Measurements from ENCODE around the gene GNL3. TPM values are rescaled to one million over a fixed set of nuclear protein-coding genes. Genes with fewer than 3 reads are reported as not detected.
"Not testable (repeated sequence)": the region's sequence is repeated elsewhere in the genome, so short reads cannot be mapped to it uniquely, and the experiment has no call there.

GNL3 gene
- total RNA-seq, 1 donor from 2014 or later: 66.4 TPM

DNA sequence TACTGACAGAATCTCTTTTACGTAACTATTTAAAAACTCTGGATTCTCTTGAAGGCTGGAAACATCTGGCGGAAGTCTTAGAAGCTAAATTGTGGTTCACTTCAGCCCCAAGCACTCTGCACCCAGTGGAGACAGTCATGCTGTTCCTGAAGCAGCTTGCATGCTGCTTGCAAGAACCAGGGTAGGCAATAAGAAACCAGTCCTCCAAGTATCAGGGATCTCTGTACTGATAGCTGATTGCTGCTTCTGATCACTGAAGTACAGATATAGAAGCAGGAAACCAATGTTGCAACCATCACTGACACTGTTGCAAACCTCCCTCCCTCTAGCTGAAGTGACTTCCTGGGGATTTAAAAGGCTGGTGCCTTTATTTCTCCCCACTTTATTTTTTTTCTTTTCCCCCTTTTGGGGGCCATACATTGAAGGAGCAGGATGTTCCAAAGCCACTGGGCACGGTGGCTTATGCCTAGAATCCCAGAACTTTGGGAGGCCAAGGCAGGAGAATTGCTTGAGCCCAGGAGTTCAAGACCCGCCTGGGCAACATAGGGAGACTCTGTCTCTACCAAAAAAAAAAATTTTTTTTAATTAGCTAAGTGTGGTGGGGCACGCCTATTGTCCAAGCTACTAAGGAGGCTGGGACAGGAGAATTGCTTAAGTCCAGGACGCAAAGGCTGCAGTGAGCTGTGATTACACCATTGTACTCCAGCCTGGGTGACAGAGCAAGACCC is 35.3 kb downstream of the GNL3 start:
- H3K9me3 Mint-ChIP-seq (ENCODE audit: low read depth): peaks cover 3% of the 10 kb centered on the region
- H3K27ac Mint-ChIP-seq (ENCODE audit: unreplicated experiment): no peak overlapping the region
- H3K27me3 Mint-ChIP-seq (ENCODE audit: low read depth): no peaks in the 10 kb centered on the region
- H3K4me3 Mint-ChIP-seq (ENCODE audit: unreplicated experiment): no peak overlapping the region
- no peak for DNase-seq (ENCODE audit: low spot score)
- no peaks in the 10 kb centered on the region for H3K4me1 Mint-ChIP-seq (ENCODE audit: low read depth)
- TF ChIP-seq, protein P1, sequence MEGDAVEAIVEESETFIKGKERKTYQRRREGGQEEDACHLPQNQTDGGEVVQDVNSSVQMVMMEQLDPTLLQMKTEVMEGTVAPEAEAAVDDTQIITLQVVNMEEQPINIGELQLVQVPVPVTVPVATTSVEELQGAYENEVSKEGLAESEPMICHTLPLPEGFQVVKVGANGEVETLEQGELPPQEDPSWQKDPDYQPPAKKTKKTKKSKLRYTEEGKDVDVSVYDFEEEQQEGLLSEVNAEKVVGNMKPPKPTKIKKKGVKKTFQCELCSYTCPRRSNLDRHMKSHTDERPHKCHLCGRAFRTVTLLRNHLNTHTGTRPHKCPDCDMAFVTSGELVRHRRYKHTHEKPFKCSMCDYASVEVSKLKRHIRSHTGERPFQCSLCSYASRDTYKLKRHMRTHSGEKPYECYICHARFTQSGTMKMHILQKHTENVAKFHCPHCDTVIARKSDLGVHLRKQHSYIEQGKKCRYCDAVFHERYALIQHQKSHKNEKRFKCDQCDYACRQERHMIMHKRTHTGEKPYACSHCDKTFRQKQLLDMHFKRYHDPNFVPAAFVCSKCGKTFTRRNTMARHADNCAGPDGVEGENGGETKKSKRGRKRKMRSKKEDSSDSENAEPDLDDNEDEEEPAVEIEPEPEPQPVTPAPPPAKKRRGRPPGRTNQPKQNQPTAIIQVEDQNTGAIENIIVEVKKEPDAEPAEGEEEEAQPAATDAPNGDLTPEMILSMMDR (IDR thresholded peaks at IDR 0.05): no peak
- H3K36me3 Mint-ChIP-seq (ENCODE audit: low read depth): peaks cover 13% of the 10 kb centered on the region

DNA sequence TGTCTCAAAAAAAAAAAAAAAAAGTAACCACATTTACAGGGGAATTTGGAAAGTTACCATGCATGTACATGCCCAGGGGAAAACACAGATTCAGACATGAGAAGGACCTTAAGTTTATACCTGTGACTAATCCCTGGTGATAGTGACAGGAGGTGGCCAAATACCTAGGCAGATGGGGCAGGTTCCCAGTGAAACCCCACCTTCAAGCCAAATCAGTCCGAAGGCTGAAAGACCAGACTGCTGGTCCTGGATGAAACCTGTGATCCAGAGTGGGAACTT is 35.8 kb downstream of the GNL3 start:
- Mint-ChIP-seq H3K4me1 (ENCODE audit: low read depth) (no peaks in the 10 kb centered on the region), H3K36me3 (ENCODE audit: low read depth) (peaks cover 13% of the 10 kb centered on the region), H3K27me3 (ENCODE audit: low read depth) (no peaks in the 10 kb centered on the region), H3K4me3 (ENCODE audit: unreplicated experiment) (no peak overlapping the region), H3K9me3 (ENCODE audit: low read depth) (peaks cover 3% of the 10 kb centered on the region), H3K27ac (ENCODE audit: unreplicated experiment) (no peak overlapping the region)
- DNase-seq (ENCODE audit: low spot score): no peak
- TF ChIP-seq, protein P1 (IDR thresholded peaks at IDR 0.05): no peak

DNA sequence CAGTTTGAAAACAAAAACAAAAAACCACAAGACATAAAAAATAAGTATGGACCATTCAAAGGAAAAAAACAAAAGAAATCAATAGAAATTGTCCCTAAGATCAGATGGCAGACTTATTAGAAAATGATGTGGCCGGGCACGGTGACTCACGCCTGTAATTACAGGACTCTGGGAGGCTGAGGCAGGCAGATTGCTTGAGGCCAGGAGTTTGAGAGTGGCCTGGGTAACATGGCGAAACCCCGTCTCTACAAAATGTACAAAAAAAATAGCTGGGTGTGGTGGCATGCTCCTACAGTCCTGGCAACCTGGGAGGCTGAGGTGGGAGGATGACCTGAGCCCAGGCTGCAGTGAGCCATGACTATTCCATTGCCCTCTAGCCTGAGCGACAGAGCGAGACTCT is 36.7 kb downstream of the GNL3 start:
- Mint-ChIP-seq H3K9me3 (ENCODE audit: low read depth) (peaks cover 3% of the 10 kb centered on the region), H3K4me1 (ENCODE audit: low read depth) (no peaks in the 10 kb centered on the region), H3K27me3 (ENCODE audit: low read depth) (no peaks in the 10 kb centered on the region), H3K27ac (ENCODE audit: unreplicated experiment) (peak overlapping the region; percentile 27), H3K36me3 (ENCODE audit: low read depth) (peaks cover 13% of the 10 kb centered on the region), H3K4me3 (ENCODE audit: unreplicated experiment) (no peak overlapping the region)
- TF ChIP-seq, protein P1 (IDR thresholded peaks at IDR 0.05): no peak
- no peak for DNase-seq (ENCODE audit: low spot score)

DNA sequence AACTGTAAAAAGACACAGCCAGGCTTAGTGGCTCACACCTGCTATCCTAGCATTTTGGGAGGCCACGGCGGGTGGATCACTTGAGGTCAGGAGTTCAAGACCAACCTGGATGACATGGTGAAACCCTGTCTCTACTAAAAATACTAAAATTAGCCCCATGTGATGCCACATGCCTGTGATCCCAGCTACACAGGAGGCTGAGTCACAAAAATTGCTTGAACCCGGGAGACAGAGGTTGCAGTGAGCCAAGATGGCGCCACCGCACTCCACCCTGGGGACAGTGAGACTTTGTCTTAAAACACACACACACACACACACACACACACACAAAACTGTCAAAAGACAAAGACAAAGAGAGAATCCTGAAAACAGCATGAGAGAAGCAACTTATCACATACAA is 38.1 kb downstream of the GNL3 start:
- no peak for DNase-seq (ENCODE audit: low spot score)
- no peaks in the 10 kb centered on the region for H3K4me1 Mint-ChIP-seq (ENCODE audit: low read depth)
- peaks cover 7% of the 10 kb centered on the region for H3K9me3 Mint-ChIP-seq (ENCODE audit: low read depth)
- peaks cover 18% of the 10 kb centered on the region for H3K36me3 Mint-ChIP-seq (ENCODE audit: low read depth)
- H3K4me3 Mint-ChIP-seq (ENCODE audit: unreplicated experiment): no peak overlapping the region
- no peaks in the 10 kb centered on the region for H3K27me3 Mint-ChIP-seq (ENCODE audit: low read depth)
- H3K27ac Mint-ChIP-seq (ENCODE audit: unreplicated experiment): no peak overlapping the region
- TF ChIP-seq, protein P1 (IDR thresholded peaks at IDR 0.05): no peak

DNA sequence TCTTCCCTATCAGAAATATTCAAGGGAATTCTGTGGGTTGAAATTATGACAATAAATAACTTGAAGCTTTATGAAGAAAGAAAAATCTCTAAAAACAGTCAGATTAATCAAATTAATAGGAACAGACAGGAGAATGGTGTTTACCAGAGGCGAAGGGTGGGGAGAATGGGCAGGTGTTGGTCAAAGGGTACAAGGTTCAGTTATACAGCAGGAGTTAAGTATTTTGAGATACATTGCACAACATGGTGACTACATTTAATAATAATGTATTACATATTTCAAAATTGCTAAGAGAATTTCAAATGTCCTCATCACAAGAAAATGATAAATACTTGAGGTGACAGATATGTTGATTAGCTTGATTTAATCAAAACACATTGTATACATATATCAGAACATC is 38.7 kb downstream of the GNL3 start:
- Mint-ChIP-seq H3K36me3 (ENCODE audit: low read depth) (peaks cover 21% of the 10 kb centered on the region), H3K4me3 (ENCODE audit: unreplicated experiment) (no peak overlapping the region), H3K27ac (ENCODE audit: unreplicated experiment) (no peak overlapping the region), H3K27me3 (ENCODE audit: low read depth) (no peaks in the 10 kb centered on the region), H3K4me1 (ENCODE audit: low read depth) (no peaks in the 10 kb centered on the region), H3K9me3 (ENCODE audit: low read depth) (peaks cover 10% of the 10 kb centered on the region)
- TF ChIP-seq, protein P1 (IDR thresholded peaks at IDR 0.05): no peak
- no peak for DNase-seq (ENCODE audit: low spot score)

DNA sequence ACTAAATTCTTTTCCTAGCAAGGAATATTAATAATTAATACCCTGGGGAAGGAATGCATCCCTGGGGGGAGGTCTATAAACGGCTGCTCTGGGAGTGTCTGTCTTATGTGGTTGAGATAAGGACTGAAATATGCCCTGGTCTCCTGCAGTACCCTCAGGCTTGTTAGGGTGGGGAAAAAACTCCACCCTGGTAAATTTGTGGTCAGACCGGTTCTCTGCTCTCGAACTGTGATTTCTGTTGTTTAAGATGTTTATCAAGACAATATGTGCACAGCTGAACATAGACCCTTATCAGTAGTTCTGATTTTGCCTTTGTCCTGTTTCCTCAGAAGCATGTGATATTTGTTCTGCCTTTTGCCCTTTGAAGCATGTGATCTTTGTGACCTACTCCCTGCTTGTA is 42.9 kb downstream of the GNL3 start:
- Mint-ChIP-seq H3K9me3 (ENCODE audit: low read depth) (peaks cover 11% of the 10 kb centered on the region), H3K36me3 (ENCODE audit: low read depth) (peaks cover 48% of the 10 kb centered on the region)
- H3K27me3 Mint-ChIP-seq (ENCODE audit: low read depth); DNase-seq (ENCODE audit: low spot score); H3K27ac Mint-ChIP-seq (ENCODE audit: unreplicated experiment); H3K4me1 Mint-ChIP-seq (ENCODE audit: low read depth); H3K4me3 Mint-ChIP-seq (ENCODE audit: unreplicated experiment): not testable (repeated sequence)
